Kidney (tissue), 14 donors: ENCODE results near the gene TSPOAP1. TPM values are rescaled to one million over a fixed set of nuclear protein-coding genes. Genes with fewer than 3 reads are reported as not detected.
A peak's percentile ranks its signal among the peaks of the same experiment; 100 is the strongest.

ENCODE experiments used
- DNase-seq, 5 donors: peaks; one replicate each; pipeline ENCODE4 v3.0.0-alpha.2; 2013 to 2020
- FAIRE-seq: peaks from 2 replicates; lab custom pipeline; 2012; peaks lifted over from hg19 to GRCh38; lab: Jason Lieb, UNC
- H3K27ac ChIP-seq, 2 donors: one replicate each; pipeline ENCODE4 v1.7.0; 2013; ENCODE audit warnings: low read depth in 2 of 2, low read length in 2 of 2, inconsistent platforms in 1 of 2
- H3K27me3 ChIP-seq: one replicate; pipeline ENCODE4 v1.7.1; 2013; ENCODE audit warnings: low read length, inconsistent platforms; ENCODE audit not compliant: control insufficient read depth, insufficient read depth
- H3K36me3 ChIP-seq, 3 donors: one replicate each; pipeline versions ENCODE4 v1.7.0 to v1.7.1; 2013; ENCODE audit warnings: low read length in 3 of 3, control low read depth in 1 of 3, inconsistent platforms in 1 of 3; ENCODE audit not compliant: insufficient read depth in 3 of 3, control insufficient read depth in 2 of 3
- H3K4me1 ChIP-seq, 3 donors: one replicate each; pipeline versions ENCODE4 v1.7.0 to v1.7.1; 2013; ENCODE audit warnings: low read length in 3 of 3, inconsistent platforms in 1 of 3, low read depth in 1 of 3; ENCODE audit not compliant: control insufficient read depth in 2 of 3, insufficient read depth in 2 of 3
- H3K4me3 ChIP-seq, 3 donors: one replicate each; pipeline versions ENCODE4 v1.7.0 to v1.8.1; 2013; ENCODE audit warnings: low read length in 3 of 3, control low read depth in 1 of 3, inconsistent platforms in 1 of 3
- H3K9ac ChIP-seq, 3 donors: one replicate each; pipeline versions ENCODE4 v1.7.0 to v1.7.1; 2013; ENCODE audit warnings: low read length in 3 of 3, control low read depth in 1 of 3, inconsistent platforms in 1 of 3
- H3K9me3 ChIP-seq, 3 donors: one replicate each; pipeline versions ENCODE4 v1.7.0 to v1.7.1; 2013; ENCODE audit warnings: low read length in 3 of 3, control low read depth in 1 of 3, inconsistent platforms in 1 of 3; ENCODE audit not compliant: control insufficient read depth in 2 of 3, insufficient read depth in 1 of 3
- CTCF ChIP-seq: IDR thresholded peaks from 3 replicates; pipeline ENCODE4 v1.5.1; 2012; ENCODE audit warnings: mild to moderate bottlenecking, moderate library complexity, borderline replicate concordance; ENCODE audit not compliant: insufficient read depth; ENCODE audit errors: extremely low read depth
- intact Hi-C: fragments of 100-400 bp; cut with DNase I; formaldehyde crosslinking; loops from one replicate; pipeline ENCODE4 v1.11.1; 2022
- polyA plus RNA-seq: library from polyadenylated mRNA; stranded (reverse); fragments of 350-450 nt; fragmentation: Illumina TruSeq; extraction: RNeasy Lipid Tissue Mini Kit (QIAGEN cat#74804); gene quantifications from one replicate; pipeline ENCODE4 v1.2.3, GENCODE V29; 2014; ENCODE audit warnings: low read depth, low replicate concordance; ENCODE audit not compliant: insufficient read depth
- total RNA-seq: library from RNA; stranded (reverse); fragmentation: NEBNext Ultra II Directional; extraction: Animal tissue kit (Norgen Biotek cat#: 25700); gene quantifications from one replicate; pipeline ENCODE4 v1.2.1, GENCODE V29; 2021
- donor health status: control.
- donor health status: control.
- donor health status: control.
- donor health status: control.
- donor health status: control.
- donor health status: DM: yes; HTN: yes; CAD: no.
- donor health status: Normal renal cell carcinoma (clear cell type).

Gene TSPOAP1
- total and polyA plus RNA-seq, 2 donors from 2014 or later, result 12.5 to 30.6 TPM

GRCh38 chr17:58311429-58311894, 17.1 kb downstream of the TSPOAP1 start:
- Histone ChIP-seq H3K9ac (no peak overlapping the region), H3K4me3 (no peak overlapping the region), H3K27me3 (no peaks in the 10 kb centered on the region), H3K36me3 (no peaks in the 10 kb centered on the region), H3K9me3 (no peaks in the 10 kb centered on the region), H3K27ac (no peak overlapping the region), H3K4me1 (no peaks in the 10 kb centered on the region)
- peak in 2 of 5 donors; percentile 26 to 68 for DNase-seq
- TF ChIP-seq CTCF, result no peak
- intact Hi-C loops, result no loop called here
- no peak for FAIRE-seq

- DNase-seq, result peak in 3 of 5 donors; percentile 6 to 70 (median 25)
- H3K4me3 ChIP-seq, result no peak overlapping the region
- H3K9ac ChIP-seq, result no peak overlapping the region
- no peaks in the 10 kb centered on the region for H3K9me3 ChIP-seq
- no peak for FAIRE-seq
- no peak for TF ChIP-seq CTCF
- intact Hi-C loops, result no loop called here
- no peaks in the 10 kb centered on the region for H3K4me1 ChIP-seq
- H3K27ac ChIP-seq, result no peak overlapping the region
- no peaks in the 10 kb centered on the region for H3K27me3 ChIP-seq
- H3K36me3 ChIP-seq, result no peaks in the 10 kb centered on the region
These were observed 17.8 kb downstream of the TSPOAP1 start for GRCh38 chr17:58310511-58311428.

- no peak overlapping the region for H3K4me3 ChIP-seq
- intact Hi-C loops, result loop anchor here (10.0 kb wide), 1 partner anchor 135 kb away; no protein-coding TSS in a partner anchor
- H3K4me1 ChIP-seq, result no peaks in the 10 kb centered on the region
- no peaks in the 10 kb centered on the region for H3K9me3 ChIP-seq
- TF ChIP-seq CTCF, result no peak
- H3K36me3 ChIP-seq, result no peaks in the 10 kb centered on the region
- no peak overlapping the region for H3K9ac ChIP-seq
- DNase-seq (peak in 1 of 5 donors; percentile 4), FAIRE-seq (no peak)
- no peak overlapping the region for H3K27ac ChIP-seq
- no peaks in the 10 kb centered on the region for H3K27me3 ChIP-seq
These were observed 18.7 kb downstream of the TSPOAP1 start for GRCh38 chr17:58309918-58310259.
